Right ventricle myocardium inferior (tissue), 1 donor: Measurements from ENCODE around the gene CAMKK1. TPM values are rescaled to one million over a fixed set of nuclear protein-coding genes. Genes with fewer than 3 reads are reported as not detected.

Experiments
- ATAC-seq: fragments of 200-7000 bp; cut with Tn5 transposase; one replicate; pipeline ENCODE4 v1.9.1; 2020; ENCODE audit warnings: mild to moderate bottlenecking, moderate library complexity
- DNase-seq: peaks from one replicate; pipeline ENCODE4 v3.0.0; 2021; ENCODE audit errors: missing footprints
- intact Hi-C: fragments of 100-400 bp; cut with DNase I; formaldehyde crosslinking; loops from one replicate; pipeline ENCODE4 v1.11.0; 2022
- long read RNA-seq: library from polyadenylated mRNA; unstranded; transcript quantifications from one replicate; pipeline ENCODE4 v2.0.0, GENCODE V29; 2021
- total RNA-seq: library from RNA; stranded (reverse); fragmentation: NEBNext Ultra II Directional; extraction: Animal tissue kit (Norgen Biotek cat#: 25700); gene quantifications from one replicate; pipeline ENCODE4 v1.2.1, GENCODE V29; 2021
- donor health status: DM: no; HTN: yes; CAD: no; lungs with severe emphysema.

The CAMKK1 gene
- 3.8 TPM for total RNA-seq
- long read RNA-seq, result 0 reads

- peak; percentile 90 for ATAC-seq
- intact Hi-C loops, result no loop called here
Measured at GRCh38 chr17:3893003-3893719, at the start of gene CAMKK1. CAMKK1 (minus strand) TSS chr17:3893053; CDS start chr17:3885687, 7,366 bp downstream.

GRCh38 chr17:3940965-3941698 is 48.3 kb upstream of the CAMKK1 start:
- ATAC-seq (no peak), DNase-seq (no peak)
- intact Hi-C loops, result no loop called here

More at GRCh38 chr17:3893003-3893719, at the start of gene CAMKK1:
- peak; percentile 96 for DNase-seq

- no peak for DNase-seq
- ATAC-seq, result no peak
- intact Hi-C loops, result no loop called here
Measured at GRCh38 chr17:3937359-3937758, 44.5 kb upstream of the CAMKK1 start.

GRCh38 chr17:3935825-3936355 is 43.0 kb upstream of the CAMKK1 start:
- DNase-seq (peak; percentile 62), ATAC-seq (no peak)
- intact Hi-C loops, result loop anchor here (1.0 kb wide), 1 partner anchor 68 kb away; no protein-coding TSS in a partner anchor

- peak; percentile 88 for ATAC-seq
- DNase-seq, result peak; percentile 71
- intact Hi-C loops, result loop anchor here (1.0 kb wide), 1 partner anchor 69 kb away; no protein-coding TSS in a partner anchor
Measured at GRCh38 chr17:3935140-3935542, 42.3 kb upstream of the CAMKK1 start.

GRCh38 chr17:3929764-3930163 is 36.9 kb upstream of the CAMKK1 start:
- ATAC-seq, result no peak
- intact Hi-C loops, result no loop called here

GRCh38 chr17:3929181-3929580 is 36.3 kb upstream of the CAMKK1 start:
- no peak for ATAC-seq
- intact Hi-C loops, result no loop called here
- no peak for DNase-seq

More at GRCh38 chr17:3929764-3930163, 36.9 kb upstream of the CAMKK1 start:
- DNase-seq, result no peak

GRCh38 chr17:3928406-3928805 is 35.6 kb upstream of the CAMKK1 start:
- no peak for ATAC-seq
- no peak for DNase-seq
- intact Hi-C loops, result no loop called here

- intact Hi-C loops, result no loop called here
- DNase-seq (no peak), ATAC-seq (no peak)
Measured at GRCh38 chr17:3927628-3928340, 34.9 kb upstream of the CAMKK1 start.

- ATAC-seq (no peak), DNase-seq (no peak)
- intact Hi-C loops, result no loop called here
Measured at GRCh38 chr17:3926860-3927627, 34.2 kb upstream of the CAMKK1 start.

GRCh38 chr17:3925684-3926485 is 33.0 kb upstream of the CAMKK1 start:
- intact Hi-C loops, result no loop called here

GRCh38 chr17:3924512-3925350 is 31.9 kb upstream of the CAMKK1 start:
- DNase-seq, result peak; percentile 71
- ATAC-seq, result peak; percentile 30
- intact Hi-C loops, result no loop called here

More at GRCh38 chr17:3925684-3926485, 33.0 kb upstream of the CAMKK1 start:
- DNase-seq (no peak), ATAC-seq (no peak)

GRCh38 chr17:3923466-3924190 is 30.8 kb upstream of the CAMKK1 start:
- intact Hi-C loops, result no loop called here
- DNase-seq, result peak; percentile 32
- ATAC-seq, result no peak

- intact Hi-C loops, result no loop called here
- DNase-seq (peak; percentile 32), ATAC-seq (no peak)
Measured at GRCh38 chr17:3922765-3923164, 29.9 kb upstream of the CAMKK1 start.

- ATAC-seq, result no peak
- intact Hi-C loops, result no loop called here
- DNase-seq, result peak; percentile 66
Measured at GRCh38 chr17:3921502-3922319, 28.9 kb upstream of the CAMKK1 start.
